GM23338 (cell line): ENCODE measurements around the gene CACNA2D4. TPM values are rescaled to one million over a fixed set of nuclear protein-coding genes. Genes with fewer than 3 reads are reported as not detected.

ENCODE experiments used
- ATAC-seq: fragments of 200-7000 bp; cut with Tn5 transposase; 3 replicates; pipeline ENCODE4 v1.9.1; 2020
- DNase-seq: peaks from one replicate; pipeline ENCODE4 v3.0.0-alpha.2; 2015; ENCODE audit warnings: low spot score
- H2AFZ ChIP-seq: fragments of 200-600 bp; sonication (generic); 2 replicates; pipeline ENCODE4 v1.8.0; 2016; ENCODE audit warnings: antibody characterized with exemption, mild to moderate bottlenecking, moderate library complexity
- H3F3A ChIP-seq: fragments of 200-600 bp; sonication (generic); replicated peaks from 2 replicates; pipeline ENCODE4 v1.8.0; 2017; ENCODE audit warnings: antibody characterized with exemption, mixed run types, low read depth
- H3K27ac ChIP-seq: fragments of 200-600 bp; sonication (generic); 2 replicates; pipeline ENCODE4 v1.6.1; 2016; ENCODE audit warnings: low read depth
- H3K27me3 ChIP-seq: fragments of 200-600 bp; sonication (generic); 2 replicates; pipeline ENCODE4 v1.8.0; 2016; ENCODE audit warnings: mild to moderate bottlenecking, mixed run types, moderate library complexity; ENCODE audit not compliant: insufficient read depth
- H3K36me3 ChIP-seq: fragments of 200-600 bp; sonication (generic); 2 replicates; pipeline ENCODE4 v1.8.0; 2016; ENCODE audit warnings: mild to moderate bottlenecking; ENCODE audit not compliant: insufficient read depth
- H3K4me1 ChIP-seq: fragments of 200-600 bp; sonication (generic); 2 replicates; pipeline ENCODE4 v1.8.0; 2016; ENCODE audit warnings: mild to moderate bottlenecking, moderate library complexity; ENCODE audit not compliant: insufficient read depth
- H3K4me2 ChIP-seq: fragments of 200-600 bp; sonication (generic); 2 replicates; pipeline ENCODE4 v1.7.1; 2017; ENCODE audit warnings: mixed run types
- H3K4me3 ChIP-seq: fragments of 200-600 bp; sonication (generic); 2 replicates; pipeline ENCODE4 v1.6.1; 2016; ENCODE audit warnings: mixed run types
- H3K79me2 ChIP-seq: fragments of 200-600 bp; sonication (generic); replicated peaks from 2 replicates; pipeline ENCODE4 v1.8.0; 2017; ENCODE audit warnings: mild to moderate bottlenecking; ENCODE audit not compliant: insufficient read depth
- H3K9me2 ChIP-seq: fragments of 200-600 bp; sonication (generic); 2 replicates; pipeline ENCODE4 v1.8.0; 2017; ENCODE audit not compliant: insufficient read depth
- H4K20me1 ChIP-seq: fragments of 200-600 bp; sonication (generic); replicated peaks from 2 replicates; pipeline ENCODE4 v1.8.0; 2017; ENCODE audit warnings: mild to moderate bottlenecking; ENCODE audit not compliant: insufficient read depth
- H3K27ac Mint-ChIP-seq: 2 replicates; pipeline ENCODE4 v1.8.0; 2020; ENCODE audit warnings: inconsistent platforms, mild to moderate bottlenecking, moderate library complexity, mixed read lengths
- H3K27me3 Mint-ChIP-seq: 3 replicates; pipeline ENCODE4 v1.8.0; 2022; ENCODE audit warnings: low read depth, mild to moderate bottlenecking, moderate library complexity, mixed read lengths, inconsistent platforms; ENCODE audit not compliant: insufficient read depth, poor library complexity
- H3K36me3 Mint-ChIP-seq: 3 replicates; pipeline ENCODE4 v1.8.0; 2021; ENCODE audit warnings: low read depth, mild to moderate bottlenecking, inconsistent platforms, moderate library complexity, mixed read lengths
- H3K4me1 Mint-ChIP-seq: 3 replicates; pipeline ENCODE4 v1.8.0; 2020; ENCODE audit warnings: mild to moderate bottlenecking, inconsistent platforms, mixed read lengths
- H3K4me3 Mint-ChIP-seq: 3 replicates; pipeline ENCODE4 v1.8.0; 2021; ENCODE audit warnings: moderate library complexity, mild to moderate bottlenecking, inconsistent platforms, mixed read lengths
- H3K9me3 Mint-ChIP-seq: 3 replicates; pipeline ENCODE4 v1.8.0; 2020; ENCODE audit warnings: moderate library complexity, mild to moderate bottlenecking, inconsistent platforms, mixed read lengths
- EZH2 ChIP-seq: fragments of 200-600 bp; sonication (generic); IDR thresholded peaks from one replicate; pipeline ENCODE4 v1.8.0; 2017; ENCODE audit warnings: antibody characterized with exemption, mild to moderate bottlenecking, low read depth; ENCODE audit not compliant: unreplicated experiment
- NANOG ChIP-seq: IDR thresholded peaks from 2 replicates; pipeline ENCODE4 v1.6.1; 2016; ENCODE audit warnings: antibody characterized with exemption, borderline replicate concordance
- POLR2AphosphoS5 ChIP-seq: IDR thresholded peaks from 2 replicates; pipeline ENCODE4 v1.6.1; 2016; ENCODE audit warnings: antibody characterized with exemption, low read depth
- ZNF331 ChIP-seq: fragments of 250-450 bp; sonication (Bioruptor Pico); IDR thresholded peaks from 2 replicates; pipeline ENCODE4 v1.5.0; 2020; ENCODE audit warnings: low read depth, mild to moderate bottlenecking, moderate library complexity
- polyA plus RNA-seq: library from polyadenylated mRNA; unstranded; fragments of >200 nt; fragmentation: Nextera tagmentation; extraction: Ambion mirVana; gene quantifications from 2 replicates; pipeline ENCODE4 v1.2.1, GENCODE V29; 2016
- total RNA-seq: library from RNA; depleted of rRNA; stranded (reverse); fragments of >200 nt; shearing (Covaris generic); gene quantifications from 2 replicates; pipeline ENCODE4 v1.2.3, GENCODE V29; 2014
- TF ChIP-seq, protein P1 (sequence below): IDR thresholded peaks from one replicate; pipeline ENCODE4 v1.6.1; 2018; ENCODE audit warnings: antibody characterized with exemption; ENCODE audit not compliant: unreplicated experiment
- TF ChIP-seq, protein P2 (sequence below): IDR thresholded peaks from 2 replicates; pipeline ENCODE4 v1.6.1; 2016; ENCODE audit warnings: antibody characterized with exemption
- TF ChIP-seq, protein P3 (sequence below), 2 experiments: fragments of 200-600 bp in 1 of 2; sonication (generic) in 1 of 2; conservative IDR thresholded peaks; 2 replicates each; pipeline versions ENCODE4 v1.5.1 to v1.6.1; 2016 to 2017; ENCODE audit warnings: antibody characterized with exemption in 2 of 2, low read depth in 2 of 2, mild to moderate bottlenecking in 2 of 2, moderate library complexity in 1 of 2
- TF ChIP-seq, protein P4 (sequence below): fragments of 250-450 bp; sonication (Bioruptor Pico); IDR thresholded peaks from 2 replicates; pipeline ENCODE4 v1.5.0; 2020; ENCODE audit warnings: mild to moderate bottlenecking, moderate library complexity

CACNA2D4 gene
- total and polyA plus RNA-seq, 2 experiments from 2014 or later, result 0.07 to 0.24 TPM

DNA sequence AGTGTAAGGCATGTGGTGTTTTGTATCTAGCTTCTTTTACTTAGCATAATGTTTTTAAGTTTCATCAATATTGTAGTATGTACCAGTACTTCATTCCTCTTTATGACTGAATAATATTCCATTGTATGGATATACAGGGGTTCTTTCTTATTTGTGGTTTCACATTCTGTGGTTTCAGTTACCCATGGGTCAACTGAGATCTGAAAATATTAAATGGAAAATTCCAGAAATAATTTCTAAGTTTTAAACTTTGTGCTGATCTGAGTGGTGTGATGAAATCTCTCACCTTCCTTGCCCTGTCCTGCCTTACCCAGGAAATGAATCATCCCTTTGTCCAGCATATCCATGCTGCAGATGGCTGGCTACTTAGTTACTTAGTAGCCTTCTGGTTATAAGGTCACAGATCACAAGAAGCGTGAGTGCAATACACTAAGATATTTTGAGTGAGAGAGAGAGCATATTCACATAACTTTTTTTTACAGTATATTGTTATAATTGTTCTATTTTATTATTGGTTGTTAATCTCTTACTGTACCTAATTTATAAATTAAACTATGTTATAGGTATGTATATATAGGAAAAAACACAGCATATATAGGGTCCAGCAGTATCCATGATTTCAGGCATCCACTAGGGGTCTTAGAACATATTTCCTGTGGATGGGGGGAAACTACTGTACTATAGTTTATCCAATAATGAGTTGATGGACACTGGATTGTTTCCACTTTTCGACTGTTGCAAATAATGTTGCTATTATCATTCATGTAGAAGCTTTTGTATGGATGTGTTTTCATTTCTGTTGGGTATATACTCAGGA, 157.7 kb downstream of the CACNA2D4 start (continued):
- TF ChIP-seq, protein P1, sequence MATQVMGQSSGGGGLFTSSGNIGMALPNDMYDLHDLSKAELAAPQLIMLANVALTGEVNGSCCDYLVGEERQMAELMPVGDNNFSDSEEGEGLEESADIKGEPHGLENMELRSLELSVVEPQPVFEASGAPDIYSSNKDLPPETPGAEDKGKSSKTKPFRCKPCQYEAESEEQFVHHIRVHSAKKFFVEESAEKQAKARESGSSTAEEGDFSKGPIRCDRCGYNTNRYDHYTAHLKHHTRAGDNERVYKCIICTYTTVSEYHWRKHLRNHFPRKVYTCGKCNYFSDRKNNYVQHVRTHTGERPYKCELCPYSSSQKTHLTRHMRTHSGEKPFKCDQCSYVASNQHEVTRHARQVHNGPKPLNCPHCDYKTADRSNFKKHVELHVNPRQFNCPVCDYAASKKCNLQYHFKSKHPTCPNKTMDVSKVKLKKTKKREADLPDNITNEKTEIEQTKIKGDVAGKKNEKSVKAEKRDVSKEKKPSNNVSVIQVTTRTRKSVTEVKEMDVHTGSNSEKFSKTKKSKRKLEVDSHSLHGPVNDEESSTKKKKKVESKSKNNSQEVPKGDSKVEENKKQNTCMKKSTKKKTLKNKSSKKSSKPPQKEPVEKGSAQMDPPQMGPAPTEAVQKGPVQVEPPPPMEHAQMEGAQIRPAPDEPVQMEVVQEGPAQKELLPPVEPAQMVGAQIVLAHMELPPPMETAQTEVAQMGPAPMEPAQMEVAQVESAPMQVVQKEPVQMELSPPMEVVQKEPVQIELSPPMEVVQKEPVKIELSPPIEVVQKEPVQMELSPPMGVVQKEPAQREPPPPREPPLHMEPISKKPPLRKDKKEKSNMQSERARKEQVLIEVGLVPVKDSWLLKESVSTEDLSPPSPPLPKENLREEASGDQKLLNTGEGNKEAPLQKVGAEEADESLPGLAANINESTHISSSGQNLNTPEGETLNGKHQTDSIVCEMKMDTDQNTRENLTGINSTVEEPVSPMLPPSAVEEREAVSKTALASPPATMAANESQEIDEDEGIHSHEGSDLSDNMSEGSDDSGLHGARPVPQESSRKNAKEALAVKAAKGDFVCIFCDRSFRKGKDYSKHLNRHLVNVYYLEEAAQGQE, result no peak

DNA sequence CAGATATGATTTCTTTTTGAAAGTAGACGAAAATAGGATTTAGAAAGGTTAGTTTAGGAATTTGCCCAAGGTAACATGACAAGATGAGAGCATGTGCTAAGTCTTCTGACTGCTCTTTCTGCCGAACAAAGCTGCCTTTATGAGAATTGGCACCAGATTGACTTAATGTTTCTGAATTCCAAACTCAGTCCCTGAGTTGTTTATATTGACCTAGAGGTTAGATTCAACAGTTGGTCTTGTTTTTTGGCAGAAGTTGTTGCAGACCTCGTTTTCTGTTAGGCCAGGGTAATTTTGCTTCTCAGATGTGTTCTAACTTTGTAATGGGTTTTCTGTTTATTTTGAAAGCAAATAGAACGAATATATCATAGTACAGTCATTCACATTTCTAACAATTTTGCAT, 159.6 kb downstream of the CACNA2D4 start:
- no peak overlapping the region for H3K4me3 ChIP-seq
- H3K4me2 ChIP-seq, result no peak overlapping the region
- no peaks in the 10 kb centered on the region for H3K9me2 ChIP-seq
- H4K20me1 ChIP-seq, result peaks cover 12% of the 10 kb centered on the region
- H3K27me3 ChIP-seq, result no peaks in the 10 kb centered on the region
- Mint-ChIP-seq H3K9me3 (no peaks in the 10 kb centered on the region), H3K27ac (peak overlapping the region; percentile 17; the same call in 1 of the 2 replicates), H3K4me3 (no peak overlapping the region), H3K36me3 (peaks cover 14% of the 10 kb centered on the region; the same call in 2 of the 3 replicates), H3K27me3 (no peaks in the 10 kb centered on the region), H3K4me1 (peaks cover 7% of the 10 kb centered on the region; the same call in 2 of the 3 replicates)
- H3K36me3 ChIP-seq, result 0 out of 2 replicates have a peak, but pooled peaks cover 4% of the 10 kb centered on the region
- H3K79me2 ChIP-seq, result peaks cover 71% of the 10 kb centered on the region
- H2AFZ ChIP-seq, result no peak overlapping the region
- no peak overlapping the region for H3K27ac ChIP-seq
- DNase-seq, result no peak
- H3F3A ChIP-seq, result no peaks in the 10 kb centered on the region
- ATAC-seq, result no peak
- TF ChIP-seq, protein P2, sequence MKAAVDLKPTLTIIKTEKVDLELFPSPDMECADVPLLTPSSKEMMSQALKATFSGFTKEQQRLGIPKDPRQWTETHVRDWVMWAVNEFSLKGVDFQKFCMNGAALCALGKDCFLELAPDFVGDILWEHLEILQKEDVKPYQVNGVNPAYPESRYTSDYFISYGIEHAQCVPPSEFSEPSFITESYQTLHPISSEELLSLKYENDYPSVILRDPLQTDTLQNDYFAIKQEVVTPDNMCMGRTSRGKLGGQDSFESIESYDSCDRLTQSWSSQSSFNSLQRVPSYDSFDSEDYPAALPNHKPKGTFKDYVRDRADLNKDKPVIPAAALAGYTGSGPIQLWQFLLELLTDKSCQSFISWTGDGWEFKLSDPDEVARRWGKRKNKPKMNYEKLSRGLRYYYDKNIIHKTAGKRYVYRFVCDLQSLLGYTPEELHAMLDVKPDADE, result no peak
- no peak for TF ChIP-seq NANOG
- TF ChIP-seq ZNF331 (CRISPR knock-in tag), result no peak
- no peak for TF ChIP-seq POLR2AphosphoS5
- no peak for TF ChIP-seq EZH2
- TF ChIP-seq, protein P3, sequence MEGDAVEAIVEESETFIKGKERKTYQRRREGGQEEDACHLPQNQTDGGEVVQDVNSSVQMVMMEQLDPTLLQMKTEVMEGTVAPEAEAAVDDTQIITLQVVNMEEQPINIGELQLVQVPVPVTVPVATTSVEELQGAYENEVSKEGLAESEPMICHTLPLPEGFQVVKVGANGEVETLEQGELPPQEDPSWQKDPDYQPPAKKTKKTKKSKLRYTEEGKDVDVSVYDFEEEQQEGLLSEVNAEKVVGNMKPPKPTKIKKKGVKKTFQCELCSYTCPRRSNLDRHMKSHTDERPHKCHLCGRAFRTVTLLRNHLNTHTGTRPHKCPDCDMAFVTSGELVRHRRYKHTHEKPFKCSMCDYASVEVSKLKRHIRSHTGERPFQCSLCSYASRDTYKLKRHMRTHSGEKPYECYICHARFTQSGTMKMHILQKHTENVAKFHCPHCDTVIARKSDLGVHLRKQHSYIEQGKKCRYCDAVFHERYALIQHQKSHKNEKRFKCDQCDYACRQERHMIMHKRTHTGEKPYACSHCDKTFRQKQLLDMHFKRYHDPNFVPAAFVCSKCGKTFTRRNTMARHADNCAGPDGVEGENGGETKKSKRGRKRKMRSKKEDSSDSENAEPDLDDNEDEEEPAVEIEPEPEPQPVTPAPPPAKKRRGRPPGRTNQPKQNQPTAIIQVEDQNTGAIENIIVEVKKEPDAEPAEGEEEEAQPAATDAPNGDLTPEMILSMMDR (conservative IDR thresholded peaks at IDR 0.05; ENCODE audit: low read depth in 2 of 2), result no peak
- TF ChIP-seq, protein P4, sequence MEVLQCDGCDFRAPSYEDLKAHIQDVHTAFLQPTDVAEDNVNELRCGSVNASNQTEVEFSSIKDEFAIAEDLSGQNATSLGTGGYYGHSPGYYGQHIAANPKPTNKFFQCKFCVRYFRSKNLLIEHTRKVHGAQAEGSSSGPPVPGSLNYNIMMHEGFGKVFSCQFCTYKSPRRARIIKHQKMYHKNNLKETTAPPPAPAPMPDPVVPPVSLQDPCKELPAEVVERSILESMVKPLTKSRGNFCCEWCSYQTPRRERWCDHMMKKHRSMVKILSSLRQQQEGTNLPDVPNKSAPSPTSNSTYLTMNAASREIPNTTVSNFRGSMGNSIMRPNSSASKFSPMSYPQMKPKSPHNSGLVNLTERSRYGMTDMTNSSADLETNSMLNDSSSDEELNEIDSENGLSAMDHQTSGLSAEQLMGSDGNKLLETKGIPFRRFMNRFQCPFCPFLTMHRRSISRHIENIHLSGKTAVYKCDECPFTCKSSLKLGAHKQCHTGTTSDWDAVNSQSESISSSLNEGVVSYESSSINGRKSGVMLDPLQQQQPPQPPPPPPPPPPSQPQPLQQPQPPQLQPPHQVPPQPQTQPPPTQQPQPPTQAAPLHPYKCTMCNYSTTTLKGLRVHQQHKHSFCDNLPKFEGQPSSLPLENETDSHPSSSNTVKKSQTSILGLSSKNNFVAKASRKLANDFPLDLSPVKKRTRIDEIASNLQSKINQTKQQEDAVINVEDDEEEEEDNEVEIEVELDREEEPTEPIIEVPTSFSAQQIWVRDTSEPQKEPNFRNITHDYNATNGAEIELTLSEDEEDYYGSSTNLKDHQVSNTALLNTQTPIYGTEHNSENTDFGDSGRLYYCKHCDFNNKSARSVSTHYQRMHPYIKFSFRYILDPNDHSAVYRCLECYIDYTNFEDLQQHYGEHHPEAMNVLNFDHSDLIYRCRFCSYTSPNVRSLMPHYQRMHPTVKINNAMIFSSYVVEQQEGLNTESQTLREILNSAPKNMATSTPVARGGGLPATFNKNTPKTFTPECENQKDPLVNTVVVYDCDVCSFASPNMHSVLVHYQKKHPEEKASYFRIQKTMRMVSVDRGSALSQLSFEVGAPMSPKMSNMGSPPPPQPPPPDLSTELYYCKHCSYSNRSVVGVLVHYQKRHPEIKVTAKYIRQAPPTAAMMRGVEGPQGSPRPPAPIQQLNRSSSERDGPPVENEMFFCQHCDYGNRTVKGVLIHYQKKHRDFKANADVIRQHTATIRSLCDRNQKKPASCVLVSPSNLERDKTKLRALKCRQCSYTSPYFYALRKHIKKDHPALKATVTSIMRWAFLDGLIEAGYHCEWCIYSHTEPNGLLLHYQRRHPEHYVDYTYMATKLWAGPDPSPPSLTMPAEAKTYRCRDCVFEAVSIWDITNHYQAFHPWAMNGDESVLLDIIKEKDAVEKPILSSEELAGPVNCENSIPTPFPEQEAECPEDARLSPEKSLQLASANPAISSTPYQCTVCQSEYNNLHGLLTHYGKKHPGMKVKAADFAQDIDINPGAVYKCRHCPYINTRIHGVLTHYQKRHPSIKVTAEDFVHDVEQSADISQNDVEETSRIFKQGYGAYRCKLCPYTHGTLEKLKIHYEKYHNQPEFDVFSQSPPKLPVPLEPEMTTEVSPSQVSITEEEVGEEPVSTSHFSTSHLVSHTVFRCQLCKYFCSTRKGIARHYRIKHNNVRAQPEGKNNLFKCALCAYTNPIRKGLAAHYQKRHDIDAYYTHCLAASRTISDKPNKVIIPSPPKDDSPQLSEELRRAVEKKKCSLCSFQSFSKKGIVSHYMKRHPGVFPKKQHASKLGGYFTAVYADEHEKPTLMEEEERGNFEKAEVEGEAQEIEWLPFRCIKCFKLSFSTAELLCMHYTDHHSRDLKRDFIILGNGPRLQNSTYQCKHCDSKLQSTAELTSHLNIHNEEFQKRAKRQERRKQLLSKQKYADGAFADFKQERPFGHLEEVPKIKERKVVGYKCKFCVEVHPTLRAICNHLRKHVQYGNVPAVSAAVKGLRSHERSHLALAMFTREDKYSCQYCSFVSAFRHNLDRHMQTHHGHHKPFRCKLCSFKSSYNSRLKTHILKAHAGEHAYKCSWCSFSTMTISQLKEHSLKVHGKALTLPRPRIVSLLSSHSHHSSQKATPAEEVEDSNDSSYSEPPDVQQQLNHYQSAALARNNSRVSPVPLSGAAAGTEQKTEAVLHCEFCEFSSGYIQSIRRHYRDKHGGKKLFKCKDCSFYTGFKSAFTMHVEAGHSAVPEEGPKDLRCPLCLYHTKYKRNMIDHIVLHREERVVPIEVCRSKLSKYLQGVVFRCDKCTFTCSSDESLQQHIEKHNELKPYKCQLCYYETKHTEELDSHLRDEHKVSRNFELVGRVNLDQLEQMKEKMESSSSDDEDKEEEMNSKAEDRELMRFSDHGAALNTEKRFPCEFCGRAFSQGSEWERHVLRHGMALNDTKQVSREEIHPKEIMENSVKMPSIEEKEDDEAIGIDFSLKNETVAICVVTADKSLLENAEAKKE (CRISPR knock-in tag), result no peak
- H3K4me1 ChIP-seq, result peaks cover 6% of the 10 kb centered on the region; the same call in 1 of the 2 replicates
